Islet of Langerhans (tissue), 1 donor: ENCODE measurements around the gene BMP2K.
A peak's percentile ranks its signal among the peaks of the same experiment; 100 is the strongest.

Experiments
- FAIRE-seq: peaks from one replicate; lab custom pipeline; 2011; peaks lifted over from hg19 to GRCh38; lab: Jason Lieb, UNC

BMP2K gene

DNA sequence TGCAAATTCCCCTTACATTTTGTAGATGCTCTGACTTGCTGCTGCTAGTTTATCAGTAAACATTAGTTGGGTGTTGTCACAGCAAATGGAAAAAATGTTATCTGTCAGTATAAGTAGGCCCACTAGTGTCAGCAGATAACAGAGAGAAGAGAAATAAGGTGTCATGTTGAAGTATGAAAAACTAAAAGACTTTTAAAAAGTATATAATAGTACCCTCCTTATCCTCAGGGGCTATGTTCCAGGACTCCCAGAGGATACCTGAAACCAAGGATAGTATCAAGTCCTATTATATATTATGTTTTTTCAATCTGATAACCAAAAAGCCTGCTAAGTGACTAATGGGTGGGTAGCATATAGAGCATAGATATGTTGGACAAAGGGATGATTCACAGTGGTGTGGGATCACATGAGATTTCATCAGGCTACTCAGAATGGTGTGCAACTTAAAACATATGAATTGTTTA is 11.6 kb upstream of the BMP2K start:
- no peak for FAIRE-seq

DNA sequence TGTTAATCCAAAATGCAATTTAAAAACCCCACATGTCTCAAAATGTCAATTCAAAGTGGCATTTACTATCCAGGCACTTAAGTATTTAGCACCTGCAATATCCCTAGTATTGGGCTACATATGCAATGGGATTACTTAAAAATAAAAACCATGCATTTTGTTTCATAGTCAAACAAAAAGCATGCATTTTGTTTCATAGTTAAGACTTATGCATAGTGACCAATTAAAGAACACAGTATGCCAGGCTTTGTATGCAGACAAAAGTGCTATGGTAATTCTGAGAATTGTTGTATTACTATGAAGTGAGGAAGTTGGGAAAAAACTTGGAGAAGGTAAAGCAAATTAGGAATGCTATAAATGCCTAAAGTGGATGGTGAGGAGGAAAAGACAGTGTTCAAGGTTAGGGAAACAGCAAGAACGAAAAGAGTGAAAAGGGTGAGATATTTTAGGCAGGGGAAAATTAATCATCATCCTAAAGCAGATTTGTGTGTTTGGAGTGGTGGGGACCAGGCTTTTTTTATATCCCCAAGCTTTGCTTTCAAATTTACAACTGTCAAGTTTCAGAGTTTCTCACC is 10.6 kb upstream of the BMP2K start:
- no peak for FAIRE-seq

DNA sequence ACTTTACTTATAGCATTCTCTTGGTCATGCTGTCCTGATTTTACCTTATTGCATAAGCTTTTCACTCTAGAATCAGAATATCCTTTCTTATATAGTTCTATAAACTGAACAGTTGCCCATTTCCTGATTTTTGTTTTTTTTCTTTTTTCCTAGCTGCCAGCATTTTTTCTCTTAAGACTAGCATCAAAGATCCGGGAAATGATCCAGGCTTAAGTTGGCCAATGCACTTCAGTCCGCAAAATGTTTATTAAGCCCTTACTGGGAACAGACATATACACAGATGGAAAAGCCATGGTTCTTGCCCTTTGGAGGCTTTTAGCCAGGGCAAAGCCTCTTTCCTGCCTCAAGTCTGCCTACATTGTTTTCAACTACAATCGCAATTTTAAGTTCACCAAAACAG is 10.1 kb upstream of the BMP2K start:
- no peak for FAIRE-seq

DNA sequence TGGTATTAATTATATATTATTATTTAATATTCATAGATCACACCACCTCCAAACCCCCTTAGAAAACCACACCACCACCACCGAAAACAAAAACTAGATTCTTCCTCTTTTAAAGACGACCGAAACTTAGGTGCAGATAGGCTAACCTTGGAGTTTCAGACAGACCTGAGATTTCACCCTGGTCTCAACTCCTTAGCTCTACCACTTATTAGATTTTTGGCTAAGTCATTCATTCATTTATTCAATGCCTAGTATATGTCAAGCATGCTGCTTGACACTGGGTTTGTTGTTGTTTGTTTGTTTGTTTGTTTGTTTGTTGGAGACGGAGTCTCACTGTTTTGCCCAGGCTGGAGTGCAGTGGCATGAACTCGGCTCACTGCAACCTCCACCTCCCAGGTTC is 9.5 kb upstream of the BMP2K start:
- FAIRE-seq: no peak

DNA sequence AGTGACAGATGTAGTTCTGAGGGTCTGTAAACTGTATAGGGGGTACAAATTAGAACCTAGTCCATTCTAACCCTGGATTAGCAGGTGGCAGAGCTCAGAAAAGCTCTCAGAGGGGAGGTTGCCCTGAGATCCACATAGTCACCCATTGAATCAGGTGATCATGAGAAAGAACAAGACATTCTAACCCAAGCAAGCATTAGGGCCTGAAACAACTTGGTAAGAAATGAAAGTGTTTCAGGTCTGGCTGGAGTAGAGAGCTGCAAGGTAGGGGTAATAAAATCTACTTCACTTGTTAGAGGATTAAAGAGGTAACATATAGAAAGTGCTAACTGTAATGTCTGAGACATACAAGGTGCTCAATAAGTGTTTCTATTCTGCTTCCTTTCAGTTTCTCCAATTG is 8.8 kb upstream of the BMP2K start:
- FAIRE-seq: no peak

DNA sequence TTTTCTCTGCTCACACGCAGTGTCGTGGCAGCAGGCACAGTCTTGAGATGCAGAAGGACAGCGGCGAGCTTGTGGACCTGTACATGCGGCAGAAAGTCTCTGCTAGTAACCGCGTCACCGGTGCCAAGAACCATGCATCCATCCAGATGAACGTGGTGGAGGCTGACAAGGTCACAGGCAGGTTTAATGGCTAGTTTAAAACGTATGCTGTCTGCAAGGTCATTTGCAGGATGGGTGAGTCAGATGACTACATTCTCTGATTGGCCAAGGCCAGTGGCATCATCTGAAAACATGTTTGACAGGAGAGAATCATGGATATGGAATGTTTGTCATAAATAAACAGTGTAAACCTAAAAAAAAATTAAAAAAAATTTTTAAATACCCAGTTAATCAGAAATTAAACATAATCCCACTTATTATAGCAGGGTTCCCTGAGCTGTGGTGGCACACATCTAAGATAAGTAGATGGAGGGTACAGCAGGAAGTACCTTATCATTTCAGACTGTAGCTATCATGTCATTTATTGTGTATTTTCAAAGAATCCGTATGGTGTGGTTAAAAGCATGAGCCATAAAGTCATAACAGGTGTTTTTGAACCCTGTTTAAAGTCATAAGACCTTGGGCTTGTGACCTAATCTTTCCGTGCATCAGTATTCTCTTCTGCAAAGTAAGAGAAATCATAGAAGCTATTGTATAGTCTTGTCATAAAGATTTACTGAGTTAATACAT is 7.5 kb upstream of the BMP2K start:
- no peak for FAIRE-seq

DNA sequence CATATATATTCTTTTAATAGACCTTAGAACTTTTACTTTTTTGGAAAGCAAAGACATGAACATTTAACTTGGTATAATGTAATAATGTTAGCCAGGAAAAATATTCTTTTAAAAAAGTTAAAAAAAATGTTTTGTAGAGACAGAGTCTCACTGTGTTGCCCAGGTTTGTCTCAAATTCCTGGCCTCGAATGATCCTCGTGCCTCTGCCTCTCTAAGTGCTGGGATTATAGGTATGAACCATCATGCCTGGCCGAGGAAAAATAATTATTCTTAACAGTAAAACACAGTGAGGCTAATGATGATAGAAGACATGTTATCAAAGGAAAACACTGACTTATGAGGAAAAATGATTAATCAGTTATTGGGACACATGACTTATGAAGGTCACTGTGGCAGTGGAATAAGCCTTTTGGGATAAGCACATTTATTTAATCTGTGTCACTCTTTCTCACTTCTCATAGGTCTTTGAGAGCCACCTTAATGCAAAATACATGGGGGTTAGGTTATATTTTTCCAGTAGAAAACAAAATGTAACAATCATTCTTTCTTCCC is 6.0 kb upstream of the BMP2K start:
- FAIRE-seq: no peak

DNA sequence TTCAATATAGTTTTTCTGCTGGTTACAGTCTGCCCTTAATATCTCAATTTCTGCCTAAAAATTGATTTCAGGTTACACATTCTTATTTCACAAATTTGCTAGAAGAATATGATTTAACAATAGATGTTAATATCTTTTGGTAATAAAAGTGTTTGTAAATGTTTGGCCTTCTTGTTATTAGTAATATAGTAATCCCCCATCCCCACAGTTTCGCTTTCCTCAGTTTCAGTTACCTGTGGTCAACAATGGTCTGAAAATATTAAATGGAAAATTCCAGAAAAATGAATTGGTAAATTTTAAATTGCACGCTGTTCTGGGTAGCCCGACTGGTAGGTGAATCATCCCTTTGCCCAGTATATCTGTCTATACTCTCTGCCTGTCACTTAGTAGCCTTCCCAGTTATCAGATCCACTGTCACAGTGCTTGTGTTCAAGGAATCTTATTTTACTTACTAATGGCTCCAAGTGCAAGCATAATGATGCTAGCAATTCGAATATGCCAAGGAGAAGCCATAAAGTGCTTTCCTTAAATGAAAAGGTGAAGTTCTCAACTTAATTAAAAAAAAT is 3.5 kb upstream of the BMP2K start:
- no peak for FAIRE-seq

DNA sequence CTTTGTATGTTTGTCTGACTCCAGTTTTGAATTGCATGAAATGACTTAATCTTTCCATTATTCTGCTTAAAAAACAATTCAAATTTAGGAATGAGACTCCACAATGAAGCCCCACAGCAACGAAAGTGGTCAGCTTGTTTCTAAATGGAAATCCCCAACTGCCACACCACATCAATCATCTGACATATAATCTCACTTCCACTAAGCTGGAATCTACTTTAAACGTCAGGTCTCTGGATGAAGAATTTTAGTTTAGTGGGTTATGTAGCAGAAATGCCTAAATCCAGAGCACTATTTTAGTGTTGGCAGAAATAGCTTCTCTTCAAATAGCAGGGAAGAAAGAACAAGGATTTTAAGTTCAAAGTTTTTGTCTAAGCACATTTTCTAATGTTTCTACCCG is 1.7 kb upstream of the BMP2K start:
- FAIRE-seq: no peak

DNA sequence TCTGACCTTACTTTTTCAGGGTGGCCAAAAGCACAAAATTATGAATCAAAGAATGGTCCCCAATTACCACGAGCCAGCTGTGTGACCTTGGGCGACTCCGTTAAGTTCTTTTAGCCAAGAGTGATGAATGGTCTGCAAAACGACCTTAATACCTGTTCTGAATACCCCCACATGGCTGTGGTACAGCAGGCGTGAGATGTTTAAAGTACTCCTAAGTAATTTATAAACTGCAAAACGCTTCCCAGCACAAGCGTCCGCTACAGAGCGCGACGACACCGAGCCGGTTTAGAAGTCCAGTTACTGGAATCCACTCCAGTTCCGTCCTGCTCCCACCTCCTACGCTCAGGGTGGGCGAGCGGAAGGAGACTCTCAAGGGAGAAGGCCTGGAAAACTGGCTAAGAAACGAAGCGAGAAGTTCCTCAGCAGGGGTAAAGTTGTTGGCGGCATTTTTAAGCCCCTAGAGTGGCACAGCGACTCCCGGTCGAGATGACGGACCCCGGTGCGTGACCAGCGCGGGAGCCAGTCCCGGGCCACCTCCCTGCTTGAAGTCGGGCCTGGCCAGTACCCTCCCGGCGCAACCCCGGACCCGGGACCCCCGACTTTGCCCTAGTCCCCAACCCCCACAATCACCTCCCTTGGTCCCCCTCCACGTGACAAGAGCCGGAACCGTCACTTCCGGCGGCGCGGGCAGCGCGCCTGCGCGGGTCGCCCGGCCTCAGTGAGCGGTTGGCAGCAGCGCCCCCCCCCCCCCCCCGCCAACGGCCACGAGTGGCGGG is 659 bp upstream of the BMP2K start:
- no peak for FAIRE-seq

DNA sequence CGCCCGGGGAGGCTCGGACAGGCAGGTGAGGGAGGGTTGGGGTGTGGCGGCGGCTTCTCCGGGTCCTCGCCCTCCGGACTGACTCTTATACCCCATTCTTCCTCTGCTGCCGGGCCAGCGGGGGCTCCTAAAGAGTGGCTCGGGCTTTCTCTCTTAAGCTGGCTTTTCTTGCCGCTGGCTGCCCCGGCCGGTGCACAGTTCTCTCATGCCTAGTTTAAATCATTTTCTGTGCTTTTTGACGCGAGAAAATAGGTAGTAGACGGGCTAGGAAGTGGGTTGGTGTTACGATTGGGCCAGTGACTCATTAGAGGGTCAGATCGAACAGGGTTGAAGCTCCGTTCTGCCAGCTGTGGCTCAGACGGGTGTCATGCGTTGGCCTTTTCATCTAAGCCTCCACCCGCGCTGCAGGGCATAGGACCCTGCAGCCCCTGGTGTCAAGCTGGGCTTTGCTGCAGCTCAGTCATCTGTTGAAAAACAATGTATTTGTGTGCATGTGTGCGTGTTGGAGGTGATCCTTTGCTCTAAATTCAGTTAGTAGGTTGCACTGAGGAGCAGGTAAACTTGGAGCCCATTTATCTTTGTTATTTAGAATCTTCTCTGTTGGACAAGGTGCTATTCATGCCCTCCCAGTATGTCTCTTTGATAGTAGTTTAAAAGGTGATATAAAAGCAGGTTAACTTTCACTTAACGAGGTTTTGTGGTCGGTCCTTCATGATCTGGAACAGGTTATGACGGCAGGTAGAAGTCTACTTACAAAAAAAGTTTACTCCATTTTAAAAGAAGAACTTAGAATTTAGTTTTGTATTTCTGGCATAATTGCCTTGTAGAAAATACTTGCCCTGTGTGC is 802 bp downstream of the BMP2K start:
- FAIRE-seq: no peak

DNA sequence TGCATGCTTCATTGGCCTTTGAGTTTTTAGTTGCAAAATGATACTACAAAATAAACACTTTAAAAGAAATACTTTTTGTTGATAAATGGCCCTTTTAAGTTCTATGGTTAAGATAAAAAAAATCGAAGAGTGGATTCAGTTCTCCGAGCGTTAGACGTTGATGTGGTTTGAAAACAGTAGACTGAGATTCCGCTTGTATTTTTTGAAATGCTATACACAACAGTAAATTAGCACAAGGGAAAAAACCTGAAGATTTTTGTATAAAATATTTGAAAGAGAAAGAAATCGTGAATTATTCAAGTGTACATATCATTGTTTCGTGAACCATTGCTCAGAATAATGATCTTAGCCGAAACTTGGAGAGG is 1.4 kb downstream of the BMP2K start:
- FAIRE-seq: no peak

DNA sequence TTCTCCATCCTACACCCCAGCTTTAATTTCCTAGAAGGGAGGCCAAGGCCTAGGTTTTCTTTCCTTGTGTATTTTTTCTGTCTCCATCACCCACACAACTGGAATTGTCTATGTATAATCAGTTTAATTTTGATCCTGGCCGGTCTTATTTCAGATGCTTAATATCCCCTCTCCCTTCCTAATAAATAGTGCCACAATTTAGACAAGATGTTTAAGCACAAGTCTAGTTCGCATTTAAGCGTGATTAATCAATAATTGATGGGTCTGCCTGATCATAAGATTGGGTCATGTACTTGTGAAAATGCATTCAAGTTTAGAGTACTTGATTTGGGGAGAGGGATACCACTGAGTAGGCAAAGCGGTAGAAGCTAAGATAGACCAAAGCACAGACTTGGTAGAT is 2.4 kb downstream of the BMP2K start:
- no peak for FAIRE-seq

DNA sequence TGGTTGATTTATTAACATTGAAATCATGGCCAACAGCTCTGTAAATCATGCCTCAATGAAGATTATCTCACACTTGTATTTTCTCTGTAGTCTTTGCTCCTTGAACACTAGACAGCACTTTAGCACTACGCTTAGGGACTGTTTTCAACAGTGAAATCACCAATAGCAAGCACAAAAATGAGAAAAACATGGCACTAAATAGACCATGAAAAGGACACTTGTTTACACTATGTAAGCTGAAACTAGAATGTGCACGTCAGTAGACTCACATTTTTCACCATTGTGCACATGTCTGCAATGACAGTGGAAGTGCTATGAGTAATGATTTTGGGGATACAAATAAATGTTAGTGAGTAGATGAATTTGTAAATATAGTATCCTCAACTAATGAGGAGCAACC is 3.1 kb downstream of the BMP2K start:
- FAIRE-seq: peak; percentile 87

DNA sequence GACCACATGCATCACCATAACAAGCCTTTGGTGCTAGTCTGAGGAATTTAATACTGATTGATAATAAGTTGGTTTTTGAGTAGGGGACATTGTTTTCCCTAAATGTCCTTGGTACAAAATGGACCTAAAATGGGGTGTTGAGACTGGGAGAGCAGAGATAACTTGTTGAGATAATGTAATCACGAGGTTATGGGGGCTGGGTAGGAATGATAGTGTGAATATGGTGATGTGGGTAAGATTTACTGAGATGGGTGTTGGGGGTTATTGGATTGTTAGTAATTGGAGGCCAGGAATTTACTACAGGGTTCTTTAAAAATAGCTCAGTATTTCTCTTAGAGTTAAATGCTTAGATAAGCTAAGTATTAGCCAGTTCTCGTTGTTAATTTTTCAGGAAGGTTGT is 3.9 kb downstream of the BMP2K start:
- FAIRE-seq: no peak

DNA sequence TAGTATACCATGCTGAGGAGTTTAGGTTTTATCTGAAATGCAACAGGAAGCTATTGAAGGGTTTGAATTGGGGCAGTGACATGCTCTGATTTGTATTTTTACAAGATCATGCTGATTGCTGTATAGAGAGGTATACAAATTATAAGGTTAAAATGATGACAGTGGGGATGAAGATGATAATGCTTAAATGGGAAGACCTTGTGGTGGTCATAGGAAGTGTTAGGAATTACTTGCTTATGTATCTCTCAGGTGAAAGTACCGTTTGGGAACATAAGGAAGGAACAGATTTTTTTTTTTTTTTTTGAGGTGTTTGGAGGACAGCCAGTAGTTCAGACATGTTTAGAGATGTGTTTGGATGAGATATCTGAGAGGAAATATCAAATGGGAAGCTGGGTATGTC is 5.0 kb downstream of the BMP2K start:
- no peak for FAIRE-seq

DNA sequence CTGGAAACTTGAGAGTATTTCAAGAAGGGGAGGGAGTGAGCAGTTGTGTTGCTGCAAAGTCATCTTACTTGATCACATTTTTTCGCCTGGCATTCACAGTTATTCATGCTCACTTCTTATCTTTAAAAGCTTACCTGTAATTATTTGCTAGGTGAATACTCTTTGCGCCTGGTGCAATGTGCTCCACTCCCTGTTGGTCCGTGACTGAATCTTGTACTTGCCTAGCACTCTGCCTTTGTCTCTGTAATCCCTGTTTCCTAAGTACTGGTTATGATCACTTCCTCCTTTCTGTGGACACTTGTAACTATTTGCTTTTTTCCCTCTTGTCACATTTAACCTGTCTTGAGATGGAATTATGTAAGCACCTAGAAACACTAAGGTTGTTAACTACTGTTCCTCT is 5.8 kb downstream of the BMP2K start:
- FAIRE-seq: no peak

DNA sequence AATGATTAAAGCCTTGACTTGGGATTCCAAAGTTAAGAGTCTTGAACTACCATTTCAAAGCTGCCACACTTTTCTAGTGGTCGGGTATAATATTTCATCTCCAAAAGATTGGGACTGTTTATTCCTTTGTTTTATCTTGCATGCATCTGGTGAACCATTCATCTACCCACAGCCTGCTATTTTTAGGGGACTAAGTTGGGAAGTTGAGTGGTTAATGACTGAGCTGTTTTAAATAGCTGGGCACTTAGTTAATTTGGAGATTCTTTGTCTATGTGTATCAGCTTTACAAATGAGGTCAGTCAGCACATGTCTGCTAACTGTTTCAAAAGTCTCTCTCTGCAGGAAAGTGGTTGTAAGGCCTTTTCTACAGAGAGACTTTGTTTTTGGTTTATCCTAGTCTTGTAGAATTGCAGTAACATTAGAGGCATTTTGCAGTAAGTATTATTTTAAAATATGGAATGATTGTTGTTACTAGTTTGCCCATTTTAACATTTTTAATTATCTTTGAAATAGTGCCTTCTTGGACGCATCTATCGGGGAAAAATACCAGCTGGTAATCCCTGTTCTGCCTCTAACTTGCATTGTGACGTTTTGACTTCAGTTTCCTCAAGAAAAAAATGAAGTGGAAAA is 8.2 kb downstream of the BMP2K start:
- no peak for FAIRE-seq

DNA sequence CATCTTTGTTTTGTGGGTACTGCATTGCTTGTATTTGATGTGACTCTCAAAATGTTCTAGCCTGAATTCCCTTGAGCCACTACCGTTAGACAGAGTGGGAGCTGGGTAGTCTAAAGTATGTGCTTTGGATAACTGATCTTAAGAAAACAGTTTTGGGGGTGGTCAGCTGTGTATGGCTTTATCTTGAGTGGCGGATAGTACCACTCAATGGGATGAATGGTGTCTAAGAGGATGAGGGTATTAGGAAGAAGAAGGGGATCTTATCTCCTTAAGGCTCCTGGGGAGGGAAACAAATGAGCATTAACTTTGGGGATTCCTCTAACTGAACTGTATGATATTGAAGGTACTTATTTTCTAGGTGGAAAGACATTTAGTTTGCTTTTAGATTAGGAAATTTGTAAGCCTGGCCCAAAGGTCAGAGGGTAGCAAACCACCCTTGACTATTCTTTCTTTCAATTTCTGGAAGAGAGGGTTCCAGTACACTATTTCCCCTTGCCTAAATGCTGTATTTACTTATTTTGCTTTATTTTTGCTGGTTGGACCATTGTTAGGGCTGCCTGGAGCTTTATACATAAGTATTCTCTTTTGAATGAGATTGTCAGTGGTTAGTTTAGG is 11.3 kb downstream of the BMP2K start:
- no peak for FAIRE-seq

DNA sequence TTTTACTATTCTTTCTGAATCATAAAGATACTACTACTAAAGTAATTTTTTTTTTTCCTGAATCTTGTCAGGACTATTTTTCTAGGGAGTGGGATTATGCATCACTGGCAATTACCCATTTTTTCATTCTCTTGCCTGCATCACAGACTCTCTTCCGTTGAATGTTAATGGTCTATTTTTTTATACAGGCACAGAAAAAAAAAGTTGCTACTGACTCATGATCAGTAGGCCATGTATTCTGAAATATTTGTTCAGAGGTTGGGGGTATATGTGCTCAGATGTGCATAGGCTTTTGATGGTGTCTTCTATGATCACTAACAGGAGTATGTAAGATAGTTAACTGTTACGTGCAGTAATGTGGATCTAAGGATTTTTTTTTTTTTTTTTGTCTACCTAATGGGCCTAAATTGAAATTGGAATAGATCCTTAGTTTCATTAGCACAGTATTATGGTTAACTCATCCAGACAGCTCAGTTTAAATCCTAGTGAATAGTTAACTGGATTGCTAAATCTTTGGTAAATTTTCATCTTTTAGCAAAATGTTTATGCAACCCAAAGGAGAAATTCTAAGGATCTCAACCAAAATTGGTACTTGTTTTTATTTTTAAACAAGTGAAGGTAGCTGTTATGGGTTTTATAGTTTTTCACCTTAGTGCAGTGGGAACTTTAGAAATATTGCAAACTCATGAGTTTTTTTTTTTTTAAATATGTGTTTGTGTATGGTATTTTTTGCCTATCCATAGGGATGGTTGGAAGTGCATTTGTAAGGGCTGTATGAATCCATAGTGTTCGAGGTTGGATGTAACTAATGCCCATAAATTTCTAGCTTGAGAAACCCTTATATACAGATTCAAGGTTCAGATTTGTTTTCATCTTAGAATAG is 12.1 kb downstream of the BMP2K start:
- no peak for FAIRE-seq
